ENCODE data around the gene SLC26A3.

The SLC26A3 gene

DNA sequence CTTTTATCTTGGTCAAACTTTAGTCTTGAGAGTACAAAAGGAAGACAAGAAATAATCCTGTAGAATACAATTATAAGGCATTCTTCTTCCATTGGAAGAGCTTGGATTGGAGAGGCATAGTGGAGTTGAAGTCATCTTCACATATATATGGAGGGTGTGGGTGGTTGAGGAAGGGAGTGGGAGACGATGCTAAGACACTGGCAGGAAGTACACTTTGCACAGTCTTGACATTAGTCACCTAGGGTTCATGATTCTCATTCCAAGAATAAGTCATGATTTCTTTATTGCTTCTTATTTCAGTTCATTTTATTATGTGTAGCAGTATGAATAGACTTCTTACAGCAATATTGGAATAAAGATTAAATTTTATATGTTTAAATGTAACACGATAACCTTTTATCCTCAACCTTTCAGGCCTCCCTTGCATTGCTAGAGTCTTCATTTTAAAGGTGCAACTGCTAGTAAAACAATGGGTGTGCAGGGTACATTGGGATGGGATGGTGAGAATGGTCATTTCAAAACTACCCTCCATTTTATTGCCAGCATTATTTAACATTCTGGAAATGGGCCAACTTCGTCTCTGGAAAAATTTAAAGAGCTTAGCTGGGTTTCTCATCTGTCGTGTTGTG, 12.3 kb upstream of the SLC26A3 start:
- no peak for DNase-seq

DNA sequence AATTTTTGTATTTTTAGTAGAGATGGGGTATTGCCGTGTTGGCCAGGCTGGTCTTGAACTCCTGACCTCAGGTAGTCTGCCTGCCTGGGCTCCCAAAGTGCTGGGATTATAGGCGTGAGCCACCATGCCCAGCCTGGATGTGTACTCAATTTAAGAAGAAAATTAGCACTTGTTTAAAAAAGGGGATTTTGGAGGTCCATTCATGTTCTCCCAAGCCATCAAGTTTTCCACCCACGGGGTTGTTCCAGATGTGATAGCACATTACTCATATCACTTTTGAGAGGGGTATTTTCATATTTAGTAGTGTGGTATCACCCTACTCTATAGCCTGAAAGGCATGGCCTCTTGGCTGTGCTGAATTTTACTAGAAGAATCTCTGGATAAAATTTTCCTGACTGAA, 10.5 kb upstream of the SLC26A3 start:
- no peak for DNase-seq

DNA sequence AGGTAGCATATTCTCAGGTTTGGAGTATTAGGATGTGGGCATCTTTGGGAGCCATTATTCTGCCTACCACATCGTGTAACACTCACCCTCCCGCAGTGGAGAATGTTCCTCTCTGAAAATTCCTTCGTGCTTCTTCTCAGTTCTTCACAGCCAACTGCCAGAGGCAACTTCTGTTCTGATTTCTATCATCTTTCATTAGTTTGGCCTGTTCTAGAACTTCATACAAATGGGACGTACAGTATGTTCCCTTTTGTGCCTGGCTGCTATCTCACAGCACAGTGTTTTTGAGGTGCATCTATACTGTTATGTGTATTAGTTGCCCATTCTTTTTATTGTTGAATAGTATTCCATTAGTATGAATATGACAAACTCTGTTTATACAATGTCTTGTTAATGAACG, 8.9 kb upstream of the SLC26A3 start:
- DNase-seq, result no peak

DNA sequence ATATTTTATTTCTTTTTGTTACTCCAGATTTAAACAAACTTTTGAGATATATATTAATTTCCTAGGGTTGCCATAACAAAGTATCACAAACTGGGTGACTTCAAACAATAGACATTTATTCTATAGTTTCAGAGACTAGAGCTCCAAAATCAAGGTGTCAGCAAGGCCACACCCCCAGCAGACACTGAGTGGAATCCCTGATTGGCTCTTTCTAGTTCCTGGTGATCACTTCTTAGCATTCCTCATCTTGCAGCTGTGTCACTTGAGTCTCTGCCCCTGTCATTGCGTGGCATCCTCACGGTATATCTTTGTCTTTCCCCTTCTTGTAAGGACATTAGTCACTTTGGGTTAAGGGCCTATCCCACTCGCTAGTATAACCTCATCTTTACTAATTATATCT, 7.6 kb upstream of the SLC26A3 start:
- DNase-seq, result no peak

DNA sequence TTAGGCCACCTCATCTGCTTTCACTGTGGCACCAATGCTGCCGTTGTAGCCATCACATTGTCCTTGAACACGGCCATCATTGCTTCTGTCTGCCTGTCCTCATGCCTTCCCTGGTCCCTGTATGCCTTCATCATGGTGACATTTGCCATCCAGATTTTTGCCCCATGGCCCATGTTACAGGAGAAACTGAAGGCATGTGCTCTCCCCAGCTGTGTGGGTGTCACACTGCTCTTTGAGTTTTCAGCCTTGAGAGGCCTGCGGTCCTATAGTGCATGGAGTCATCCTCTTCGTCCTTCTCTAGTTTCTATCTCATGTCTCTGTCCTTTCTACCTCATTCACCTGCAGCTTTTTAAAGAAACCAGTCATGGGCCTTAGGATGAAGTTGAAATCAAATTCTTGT, 6.2 kb upstream of the SLC26A3 start:
- DNase-seq, result no peak

DNA sequence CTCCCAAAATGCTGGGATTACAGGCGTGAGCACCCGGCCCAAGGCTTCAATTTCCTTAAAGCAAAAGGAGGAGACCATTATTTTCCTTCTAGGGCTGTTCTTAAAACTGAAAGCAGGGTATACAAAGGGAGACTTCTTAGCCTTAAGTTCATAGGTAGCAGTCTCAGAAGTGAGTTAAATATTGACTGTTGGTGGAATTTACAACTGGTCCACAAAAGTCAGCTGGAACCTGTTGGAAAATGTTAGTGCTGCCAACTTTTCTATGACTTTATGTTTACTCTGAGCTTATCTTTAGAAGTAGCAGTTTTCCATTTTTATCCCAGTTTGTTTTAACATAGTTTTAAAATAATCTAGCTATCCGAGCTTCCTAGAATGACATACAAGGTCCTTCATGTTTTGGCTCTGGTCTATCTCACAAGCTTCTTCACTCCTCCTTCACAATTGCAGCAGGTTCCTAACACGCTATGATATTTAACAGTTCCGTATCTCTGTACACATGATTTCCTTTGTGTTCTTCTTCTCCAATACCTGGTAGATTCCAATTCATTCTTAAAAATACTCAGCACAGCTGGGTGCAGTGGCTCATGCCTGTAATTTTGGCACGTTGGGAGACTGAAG, 3.3 kb downstream of the SLC26A3 start:
- DNase-seq, result no peak

DNA sequence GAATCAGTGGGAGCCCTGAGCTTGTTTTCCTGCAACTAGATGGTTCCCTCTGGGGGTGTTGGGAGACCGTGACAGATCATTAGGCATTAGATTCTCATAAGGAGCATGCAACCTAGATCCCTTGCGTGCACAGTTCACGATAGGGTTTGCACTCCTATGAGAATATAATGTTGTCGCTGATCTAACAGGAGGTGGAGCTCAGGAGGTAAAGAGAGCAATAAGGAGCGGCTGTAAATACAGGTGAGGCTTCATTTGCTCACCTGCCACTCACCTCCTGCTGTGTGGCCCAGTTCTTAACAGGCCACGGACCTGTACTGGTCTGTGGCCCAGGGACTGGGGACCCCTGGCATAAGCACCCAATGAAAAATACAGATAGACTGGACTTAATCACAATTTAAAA, 10.7 kb downstream of the SLC26A3 start:
- DNase-seq, result no peak

DNA sequence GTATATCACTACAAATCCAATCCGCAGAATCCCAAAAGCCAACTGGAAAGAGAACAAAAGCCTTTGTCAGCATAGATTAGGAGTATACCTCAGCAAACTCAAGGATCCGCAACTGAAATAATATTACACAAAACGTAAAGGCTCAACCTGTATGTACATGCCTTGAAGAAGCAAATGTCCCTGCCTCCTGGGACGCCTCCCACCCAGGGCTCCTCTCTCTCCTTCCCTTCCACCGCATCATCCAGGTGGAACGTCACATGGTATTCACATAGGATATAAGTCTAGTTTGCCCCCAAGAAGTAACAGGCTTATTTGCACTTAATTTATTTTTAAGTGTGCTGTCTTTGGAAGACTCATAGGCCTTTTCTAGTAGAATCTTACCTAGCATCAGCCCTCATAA, 13.4 kb downstream of the SLC26A3 start:
- DNase-seq, result no peak

DNA sequence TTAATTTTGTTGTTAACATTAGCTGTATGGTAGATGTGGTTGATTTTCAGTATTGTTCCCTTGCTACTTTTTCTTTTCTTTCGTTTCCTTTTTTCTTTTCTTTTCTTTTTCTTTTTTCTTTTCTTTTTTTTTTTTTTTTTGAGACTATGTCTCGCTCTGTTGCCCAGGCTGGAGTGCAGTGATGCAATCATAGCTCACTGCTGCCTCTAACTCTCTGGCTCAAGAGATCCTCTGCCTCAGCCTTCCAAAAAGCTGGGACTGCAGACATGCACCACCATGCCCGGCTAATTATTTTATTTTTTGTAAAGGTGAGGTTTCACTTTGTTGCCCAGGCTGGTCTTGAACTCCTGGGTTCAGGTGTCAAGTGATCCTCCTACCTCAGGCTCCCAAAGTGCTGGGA, 14.4 kb downstream of the SLC26A3 start:
- no peak for DNase-seq

DNA sequence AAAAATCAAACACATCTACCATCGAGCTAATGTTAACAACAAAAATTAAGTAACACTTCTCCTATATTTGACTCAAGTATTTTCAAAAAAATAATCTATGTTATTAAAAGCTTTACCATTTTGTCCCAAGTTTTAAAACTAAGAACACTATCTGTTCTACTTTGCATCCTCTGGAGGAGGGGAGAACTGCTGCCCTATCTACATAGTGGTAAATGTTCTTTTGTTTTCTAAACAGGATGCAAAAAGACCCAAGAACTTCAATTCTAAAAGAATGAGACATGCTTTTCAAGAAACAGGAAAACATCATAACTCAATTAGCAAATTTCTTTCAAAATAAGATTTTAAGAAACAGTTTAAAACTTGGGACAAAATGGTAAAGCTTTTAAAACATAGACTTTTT, 14.8 kb downstream of the SLC26A3 start:
- no peak for DNase-seq

DNA sequence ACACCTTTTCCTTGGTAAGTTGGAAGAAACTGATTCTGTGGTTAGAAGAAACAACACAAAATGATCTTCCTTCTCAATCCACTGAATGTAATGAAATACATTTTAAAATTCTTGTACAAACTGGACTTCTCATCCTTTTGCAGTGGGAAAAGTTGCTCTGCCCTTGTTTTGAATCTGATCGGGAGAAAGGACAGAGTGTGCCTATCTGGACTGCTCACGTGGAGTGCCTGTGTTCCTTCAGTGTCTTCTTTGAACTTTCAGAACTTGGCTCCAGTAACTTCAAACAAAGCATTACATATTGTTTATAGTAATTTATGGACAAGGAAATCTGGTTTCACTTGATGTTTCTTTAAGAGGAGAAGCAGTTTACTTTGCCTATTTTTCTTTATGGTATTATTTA, 17.1 kb downstream of the SLC26A3 start:
- no peak for DNase-seq

DNA sequence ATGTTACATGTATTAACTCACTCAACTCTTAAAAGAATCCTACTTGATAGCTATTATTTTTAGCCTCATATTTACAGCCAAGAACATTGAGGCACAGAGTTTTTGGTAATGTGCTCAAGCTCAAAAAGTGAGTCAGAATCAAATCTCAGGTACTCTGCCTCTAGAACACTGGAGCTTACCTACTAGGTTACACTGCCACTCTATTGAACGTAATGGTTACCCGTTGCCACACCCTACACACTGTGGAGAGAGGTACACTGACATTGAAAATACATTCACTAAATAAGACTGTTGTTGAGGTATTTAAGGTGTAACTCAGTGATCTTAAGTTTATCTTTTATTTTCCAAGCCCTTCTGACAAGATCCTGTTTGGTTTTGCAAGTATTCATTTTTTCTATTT, 17.9 kb downstream of the SLC26A3 start:
- DNase-seq, result no peak

DNA sequence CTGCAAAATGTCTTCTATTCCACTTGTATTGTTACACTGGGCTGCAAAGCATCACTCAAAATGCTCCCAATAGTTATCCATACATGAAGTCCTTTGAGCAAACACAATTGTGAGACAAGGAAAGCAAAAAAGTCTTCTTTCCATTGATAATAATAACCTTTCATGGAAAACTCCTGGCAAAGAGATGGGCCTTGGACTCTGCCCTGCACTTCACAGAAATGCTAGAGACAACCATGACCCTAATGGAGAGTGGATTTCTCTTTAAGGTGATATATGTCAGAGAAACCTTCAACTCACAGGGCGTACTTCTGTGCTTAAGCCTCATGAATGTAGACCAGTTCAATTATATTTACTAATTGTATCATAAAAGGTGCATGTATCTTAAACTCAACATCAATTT, 19.4 kb downstream of the SLC26A3 start:
- DNase-seq, result no peak

DNA sequence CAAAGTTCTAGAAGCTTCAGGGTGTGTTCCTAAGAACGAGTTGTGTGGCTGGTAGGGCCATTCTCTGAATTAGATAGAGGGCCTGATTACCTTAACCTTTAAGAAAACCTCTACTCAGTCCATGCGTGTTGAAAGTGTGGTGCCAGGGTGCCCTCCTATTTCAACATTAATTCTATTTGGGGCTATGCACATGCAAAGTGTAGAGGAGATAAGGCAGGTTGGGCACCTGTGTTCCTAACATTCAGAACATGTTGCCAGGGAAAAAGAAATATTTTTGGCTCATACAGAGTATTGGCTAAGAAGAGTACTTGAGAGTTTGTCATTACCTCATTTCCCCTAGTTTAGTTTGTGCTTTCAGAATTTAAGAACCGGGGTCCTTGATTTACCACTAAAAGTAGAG, 20.6 kb downstream of the SLC26A3 start:
- DNase-seq, result no peak

DNA sequence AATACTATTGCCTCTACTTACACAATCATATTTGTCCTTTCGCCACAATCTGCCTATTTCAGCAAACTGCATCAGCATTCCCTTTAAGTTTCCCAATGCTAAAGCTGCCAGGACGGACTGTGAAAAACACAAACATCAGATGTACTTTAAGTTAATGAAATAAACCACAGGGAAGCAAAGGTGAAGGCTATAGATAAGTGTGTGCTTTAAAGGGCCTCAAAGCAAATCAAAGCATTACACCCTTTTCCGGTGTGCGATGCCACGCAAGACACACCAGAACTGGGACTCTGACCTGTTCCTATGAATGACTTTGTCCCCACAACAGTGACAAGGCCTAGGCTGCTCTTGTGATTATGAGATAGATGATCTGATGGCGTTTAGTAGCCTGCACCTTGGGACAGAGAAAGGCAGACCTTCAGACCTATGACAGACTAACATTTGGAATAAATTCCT, 23.4 kb downstream of the SLC26A3 start:
- DNase-seq, result no peak

DNA sequence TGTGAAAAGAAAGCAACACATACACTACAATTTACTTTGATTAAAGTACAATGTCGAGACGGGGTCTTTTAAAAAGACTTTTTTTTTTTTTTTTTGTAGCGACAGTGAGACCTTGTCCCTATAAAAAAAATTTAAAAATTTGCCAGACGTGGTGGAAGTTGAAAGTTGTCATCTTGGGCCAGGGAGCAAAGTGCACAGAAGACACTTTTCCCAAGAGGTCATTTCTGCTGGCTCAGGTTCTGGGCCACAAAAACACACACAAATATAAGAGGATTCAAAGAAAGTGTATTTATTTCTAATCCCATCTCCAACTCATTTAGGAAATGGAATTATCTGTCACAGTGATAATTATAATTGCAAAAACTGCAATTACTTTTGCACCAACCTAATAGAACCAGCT, 24.7 kb downstream of the SLC26A3 start:
- no peak for DNase-seq

DNA sequence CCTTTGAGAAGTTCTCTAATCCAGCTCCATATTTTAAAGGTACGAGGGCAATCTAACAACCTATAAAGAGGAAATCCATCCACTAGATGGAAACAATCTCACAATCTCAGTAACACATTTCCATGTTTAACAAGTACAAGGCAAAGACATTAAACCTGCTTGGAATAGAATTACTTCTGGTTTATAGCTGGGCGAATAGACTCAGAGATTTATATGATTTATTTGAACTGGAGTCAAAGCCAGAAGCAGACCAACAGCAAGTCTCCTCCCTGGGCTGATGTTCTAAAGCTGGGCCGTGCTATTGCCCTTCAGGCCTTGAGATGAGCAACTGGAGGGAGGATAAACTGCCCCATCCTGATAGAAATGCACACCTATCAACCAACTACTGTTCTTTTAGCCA, 25.3 kb downstream of the SLC26A3 start:
- DNase-seq, result no peak

DNA sequence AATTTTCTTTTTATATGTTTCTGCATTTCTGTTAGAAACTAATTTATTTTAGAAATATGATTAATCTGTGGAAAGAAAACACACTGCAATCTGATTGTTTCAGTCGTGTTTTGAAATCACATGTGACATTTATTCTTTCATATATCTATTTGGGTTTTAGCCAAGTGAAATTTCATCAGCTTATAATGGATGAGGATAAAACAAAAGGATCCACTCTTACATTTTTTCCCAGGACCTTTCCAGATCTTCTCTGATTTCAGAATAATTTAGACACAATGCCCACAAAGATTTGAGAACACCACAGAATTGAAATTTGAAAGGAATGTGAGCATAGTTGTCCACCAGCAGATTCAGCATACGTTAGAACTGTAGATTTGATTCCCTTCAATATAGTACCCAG, 30.0 kb downstream of the SLC26A3 start:
- no peak for DNase-seq

DNA sequence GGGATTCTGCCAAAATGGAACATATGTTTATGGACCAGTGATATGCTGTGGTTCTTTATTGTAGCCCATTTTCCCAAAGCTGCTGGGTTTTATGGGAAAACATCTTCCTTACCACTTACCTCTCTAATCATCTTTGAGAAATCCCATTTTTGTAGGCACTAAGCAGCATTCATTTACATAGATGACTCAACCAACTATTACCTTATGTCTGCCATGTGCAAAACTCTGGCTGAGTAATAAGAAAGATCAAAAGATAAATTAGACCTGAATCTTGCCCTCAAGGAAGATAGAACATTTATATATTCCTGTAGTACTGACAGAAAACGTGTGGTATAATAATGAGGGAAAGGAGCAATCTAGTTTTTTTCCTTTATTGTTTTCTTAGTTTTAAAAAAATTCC, 34.8 kb downstream of the SLC26A3 start:
- DNase-seq, result no peak

DNA sequence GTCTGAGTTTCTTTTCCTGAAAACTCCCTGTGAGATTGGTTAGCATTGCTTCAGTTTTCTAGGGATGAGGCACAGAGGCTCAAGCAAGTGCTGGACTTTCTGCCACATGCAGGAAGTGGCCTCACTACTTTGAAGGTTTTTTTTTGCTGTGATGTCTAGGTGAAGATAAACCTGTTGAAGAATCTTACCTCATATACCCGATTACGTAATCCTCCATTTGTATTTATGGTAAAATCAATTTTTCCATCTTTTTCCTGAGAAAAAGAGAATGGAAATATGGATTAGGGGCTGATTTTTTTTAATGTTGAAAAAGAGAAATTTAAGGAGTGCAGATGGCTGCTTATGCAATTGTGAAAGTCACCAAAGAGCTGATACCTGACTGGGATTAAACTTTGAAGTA, 35.6 kb downstream of the SLC26A3 start:
- DNase-seq, result no peak

DNA sequence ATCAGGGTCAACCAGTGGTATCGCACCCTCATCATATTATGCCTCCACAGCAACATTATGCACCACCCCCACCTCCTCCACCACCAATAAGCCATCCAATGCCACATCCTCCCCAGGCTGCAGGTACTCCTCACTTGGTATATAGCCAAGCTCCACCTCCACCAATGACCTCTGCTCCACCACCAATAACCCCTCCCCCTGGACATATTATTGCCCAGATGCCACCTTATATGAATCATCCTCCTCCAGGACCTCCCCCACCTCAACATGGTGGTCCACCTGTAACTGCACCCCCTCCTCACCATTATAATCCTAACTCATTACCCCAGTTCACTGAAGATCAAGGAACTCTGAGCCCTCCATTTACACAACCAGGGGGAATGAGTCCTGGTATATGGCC, 44.4 kb downstream of the SLC26A3 start:
- DNase-seq, result no peak

DNA sequence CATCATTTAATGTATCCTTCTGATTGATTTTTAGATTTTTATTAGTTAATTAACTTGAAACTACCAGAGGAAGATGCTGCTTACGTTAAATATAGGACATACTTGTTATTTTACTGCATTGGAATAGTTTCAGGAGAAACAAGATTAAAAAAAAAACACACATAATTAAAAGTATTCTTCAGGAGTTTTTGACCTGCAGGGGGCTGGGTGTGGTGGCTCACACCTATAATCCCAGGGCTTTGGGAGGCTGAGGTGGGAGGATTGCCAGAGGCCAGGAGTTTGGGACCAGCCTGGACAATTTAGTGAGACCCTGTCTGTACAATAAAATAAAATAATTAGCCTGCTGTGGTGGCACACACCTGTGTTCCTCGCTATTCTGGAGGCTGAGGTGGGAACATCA, 48.4 kb downstream of the SLC26A3 start:
- no peak for DNase-seq

DNA sequence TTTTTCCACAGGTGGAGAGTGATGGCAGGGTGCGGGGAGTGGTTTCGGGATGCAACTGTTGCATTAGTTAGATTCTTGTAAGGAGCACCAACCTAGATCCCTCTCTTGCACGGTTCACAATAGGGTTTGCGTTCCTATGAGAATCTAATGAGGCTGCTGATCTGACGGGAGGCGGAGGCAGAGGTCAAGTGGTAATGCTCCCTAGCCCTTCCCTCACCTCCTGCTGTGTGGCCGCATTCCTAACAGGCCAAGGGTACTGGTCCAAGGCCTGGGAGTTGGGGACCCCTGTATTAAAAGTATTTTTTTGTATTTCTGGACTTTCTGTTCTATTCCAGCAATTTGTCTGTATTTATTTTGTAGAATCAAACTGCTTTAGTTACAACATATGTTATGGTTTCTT, 51.9 kb downstream of the SLC26A3 start:
- DNase-seq, result no peak

DNA sequence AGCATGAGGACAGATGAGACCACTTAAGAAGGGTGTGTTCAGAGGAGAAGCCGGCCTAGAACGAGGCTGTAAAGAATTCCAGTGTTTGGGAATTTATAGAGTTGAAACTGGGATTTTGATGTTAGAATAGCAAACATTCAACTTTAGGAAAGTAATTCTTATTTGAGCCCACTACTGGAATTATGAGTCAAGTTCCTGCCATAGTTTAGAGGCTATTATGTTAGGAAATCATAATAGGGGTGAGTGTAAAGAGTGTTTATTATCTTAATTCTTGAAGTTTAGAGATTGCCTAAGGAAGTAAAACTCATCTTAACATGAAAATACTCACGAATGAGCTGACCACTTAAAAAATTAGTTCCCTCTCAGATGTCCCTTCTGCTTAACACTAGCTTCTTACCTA, 57.0 kb downstream of the SLC26A3 start:
- no peak for DNase-seq

DNA sequence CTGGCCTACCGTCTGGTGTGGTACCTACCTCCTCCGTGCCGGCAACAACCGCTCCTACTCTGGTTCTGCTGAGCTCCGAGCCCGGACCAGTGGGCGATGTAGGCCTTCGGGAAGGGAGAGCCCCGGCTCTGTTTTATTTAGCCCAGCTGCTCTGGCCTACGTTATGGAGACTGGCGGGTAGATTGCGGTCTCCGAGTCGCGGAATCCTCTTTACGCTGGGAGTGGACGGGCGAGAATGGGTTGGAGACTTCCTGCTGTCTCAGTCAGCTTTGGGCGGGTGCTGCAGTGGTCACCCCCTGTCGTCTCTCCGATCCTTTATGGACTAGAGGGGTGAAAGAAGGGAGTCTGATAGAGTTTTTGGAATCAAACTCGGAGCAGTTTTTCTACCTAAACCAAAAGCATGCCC, 58.7 kb downstream of the SLC26A3 start:
- no peak for DNase-seq
